ENCODE data around the gene AIFM2. TPM values are rescaled to one million over a fixed set of nuclear protein-coding genes. Genes with fewer than 3 reads are reported as not detected.
"Not testable (repeated sequence)": the region's sequence is repeated elsewhere in the genome, so short reads cannot be mapped to it uniquely, and the experiment has no call there.

The AIFM2 gene
- total RNA-seq, 4 donors from 2014 or later, result 18.7 to 29.2 (median 23.8) TPM

GRCh38 chr10:70124918-70125317, 7.7 kb downstream of the AIFM2 start:
- TF ChIP-seq POLR2A (IDR thresholded peaks at IDR 0.05) (no peak), CTCF (IDR thresholded peaks at IDR 0.05) (no peak)
- DNase-seq, result no peak
- H3K27ac ChIP-seq, result no peak overlapping the region
- no peaks in the 10 kb centered on the region for H3K9me3 ChIP-seq
- no peak overlapping the region for H3K4me3 ChIP-seq
- no peaks in the 10 kb centered on the region for H3K27me3 ChIP-seq
- peaks cover 0 to 31% (median 0%) of the 10 kb centered on the region in 3 donors for H3K36me3 ChIP-seq
- no peaks in the 10 kb centered on the region for H3K4me1 ChIP-seq

- Histone ChIP-seq H3K9me3 (no peaks in the 10 kb centered on the region), H3K27me3 (no peaks in the 10 kb centered on the region), H3K4me3 (no peak overlapping the region), H3K36me3 (peaks cover 0 to 35% (median 0%) of the 10 kb centered on the region in 3 donors), H3K4me1 (no peaks in the 10 kb centered on the region), H3K27ac (no peak overlapping the region)
- no peak for DNase-seq
- no peak for TF ChIP-seq CTCF (IDR thresholded peaks at IDR 0.05)
- TF ChIP-seq POLR2A (IDR thresholded peaks at IDR 0.05), result no peak
These were observed 8.2 kb downstream of the AIFM2 start for GRCh38 chr10:70124415-70124814.

GRCh38 chr10:70123817-70124216, 8.8 kb downstream of the AIFM2 start:
- TF ChIP-seq CTCF (IDR thresholded peaks at IDR 0.05) (no peak), POLR2A (IDR thresholded peaks at IDR 0.05) (no peak)
- no peak overlapping the region for H3K27ac ChIP-seq
- no peaks in the 10 kb centered on the region for H3K9me3 ChIP-seq
- no peaks in the 10 kb centered on the region for H3K4me1 ChIP-seq
- no peak for DNase-seq
- peaks cover 0 to 39% (median 0%) of the 10 kb centered on the region in 3 donors for H3K36me3 ChIP-seq
- H3K4me3 ChIP-seq, result no peak overlapping the region
- no peaks in the 10 kb centered on the region for H3K27me3 ChIP-seq

- H3K36me3 ChIP-seq, result peaks cover 0 to 43% (median 0%) of the 10 kb centered on the region in 3 donors
- H3K4me1 ChIP-seq, H3K27me3 ChIP-seq, H3K4me3 ChIP-seq, H3K9me3 ChIP-seq, DNase-seq, H3K27ac ChIP-seq: not testable (repeated sequence)
These were observed 9.5 kb downstream of the AIFM2 start for GRCh38 chr10:70123166-70123565.

- TF ChIP-seq CTCF (IDR thresholded peaks at IDR 0.05), result no peak
- TF ChIP-seq POLR2A (IDR thresholded peaks at IDR 0.05), result no peak
- no peaks in the 10 kb centered on the region for H3K27me3 ChIP-seq
- peaks cover 0 to 43% (median 0%) of the 10 kb centered on the region in 3 donors for H3K36me3 ChIP-seq
- H3K4me1 ChIP-seq, result no peaks in the 10 kb centered on the region
- no peak overlapping the region for H3K4me3 ChIP-seq
- no peak overlapping the region for H3K27ac ChIP-seq
- DNase-seq, result no peak
- H3K9me3 ChIP-seq, result no peaks in the 10 kb centered on the region
These were observed 9.9 kb downstream of the AIFM2 start for GRCh38 chr10:70122742-70123141.

- Histone ChIP-seq H3K27ac (no peak overlapping the region), H3K4me3 (no peak overlapping the region), H3K9me3 (no peaks in the 10 kb centered on the region), H3K36me3 (peaks cover 0 to 43% (median 0%) of the 10 kb centered on the region in 3 donors), H3K27me3 (no peaks in the 10 kb centered on the region), H3K4me1 (no peaks in the 10 kb centered on the region)
- no peak for TF ChIP-seq POLR2A (IDR thresholded peaks at IDR 0.05)
- TF ChIP-seq CTCF (IDR thresholded peaks at IDR 0.05), result no peak
- DNase-seq, result no peak
These were observed 11.2 kb downstream of the AIFM2 start for GRCh38 chr10:70121281-70121949.

Data from Peyer's patch (tissue), 4 donors.